Right lobe of liver (tissue), 6 donors: Measurements from ENCODE around the gene SNX19. TPM values are rescaled to one million over a fixed set of nuclear protein-coding genes. Genes with fewer than 3 reads are reported as not detected.

Source experiments
- ATAC-seq, 4 donors: fragments of 200-7000 bp; cut with Tn5 transposase; one replicate each; pipeline ENCODE4 v1.9.1; 2020; ENCODE audit warnings: mild to moderate bottlenecking in 4 of 4, moderate library complexity in 4 of 4
- DNase-seq, 3 donors: peaks; one replicate each; pipeline ENCODE4 v3.0.0-alpha.2; 2020
- H3K27ac ChIP-seq, 3 donors: fragments of 200-600 bp; one replicate each; pipeline ENCODE4 v1.8.0; 2022
- H3K27me3 ChIP-seq, 2 donors: fragments of 200-600 bp; one replicate each; pipeline ENCODE4 v1.8.0; 2022
- H3K36me3 ChIP-seq, 4 donors: fragments of 200-600 bp; sonication (generic) in 1 of 4; one replicate each; pipeline versions ENCODE4 v1.5.1 to v1.8.0; 2017 to 2022; ENCODE audit warnings: control low read depth in 1 of 4
- H3K4me1 ChIP-seq, 4 donors: fragments of 200-600 bp; sonication (generic) in 1 of 4; one replicate each; pipeline versions ENCODE4 v1.5.1 to v1.8.0; 2017 to 2022; ENCODE audit warnings: control low read depth in 1 of 4
- H3K4me3 ChIP-seq, 3 donors: fragments of 200-600 bp; one replicate each; pipeline ENCODE4 v1.8.0; 2022
- H3K9me3 ChIP-seq, 4 donors: fragments of 200-600 bp; sonication (generic) in 1 of 4; one replicate each; pipeline versions ENCODE4 v1.5.1 to v1.8.0; 2017 to 2022; ENCODE audit warnings: control low read depth in 1 of 4
- POLR2A ChIP-seq: fragments of 450-650 bp; IDR thresholded peaks from one replicate; pipeline ENCODE4 v1.6.1; 2017; ENCODE audit warnings: antibody characterized with exemption, mild to moderate bottlenecking
- WGBS: methylation state at CpG from one replicate; pipeline ENCODE4 v1.1.6; 2018; ENCODE audit warnings: low coverage, low lambda C conversion rate; ENCODE audit not compliant: insufficient coverage; ENCODE audit errors: missing lambda C conversion rate; 5-methylcytosine and 5-hydroxymethylcytosine counted together
- intact Hi-C, 2 donors: fragments of 100-400 bp; cut with DNase I; formaldehyde crosslinking; loops; one replicate each; pipeline versions ENCODE4 v1.11.2 to v1.14.1; 2022
- total RNA-seq, 6 experiments: library from RNA; depleted of rRNA in 2 of 6; stranded (reverse); fragments of >200 nt in 2 of 6; fragmentation: NEBNext Ultra II Directional in 3 of 6; extraction: Animal tissue kit (Norgen Biotek cat#: 25700) in 3 of 6; gene quantifications; one replicate each; pipeline versions ENCODE4 v1.1.0 to v1.2.4, GENCODE V29; 2016 to 2023
- TF ChIP-seq, protein P1 (sequence below), 4 donors: fragments of 200-600 bp in 3 of 4; fragments of 450-650 bp in 1 of 4; IDR thresholded peaks; one replicate each; pipeline versions ENCODE4 v1.5.1 to v1.8.0; 2016 to 2022; ENCODE audit warnings: antibody characterized with exemption in 4 of 4, mild to moderate bottlenecking in 2 of 4
- donor health status: DM: no; HTN: yes; CAD: no.
- donor health status: DM: no; HTN: no; CAD: no.
- donor health status: DM: no; HTN: no; CAD: no.
- donor health status: DM: no; HTN: yes; CAD: no.
- donor health status: DM: no; HTN: yes; CAD: no.

The SNX19 gene
- total RNA-seq, 6 experiments from 2014 or later = 23.3 to 74.4 (median 32.7) TPM

DNA sequence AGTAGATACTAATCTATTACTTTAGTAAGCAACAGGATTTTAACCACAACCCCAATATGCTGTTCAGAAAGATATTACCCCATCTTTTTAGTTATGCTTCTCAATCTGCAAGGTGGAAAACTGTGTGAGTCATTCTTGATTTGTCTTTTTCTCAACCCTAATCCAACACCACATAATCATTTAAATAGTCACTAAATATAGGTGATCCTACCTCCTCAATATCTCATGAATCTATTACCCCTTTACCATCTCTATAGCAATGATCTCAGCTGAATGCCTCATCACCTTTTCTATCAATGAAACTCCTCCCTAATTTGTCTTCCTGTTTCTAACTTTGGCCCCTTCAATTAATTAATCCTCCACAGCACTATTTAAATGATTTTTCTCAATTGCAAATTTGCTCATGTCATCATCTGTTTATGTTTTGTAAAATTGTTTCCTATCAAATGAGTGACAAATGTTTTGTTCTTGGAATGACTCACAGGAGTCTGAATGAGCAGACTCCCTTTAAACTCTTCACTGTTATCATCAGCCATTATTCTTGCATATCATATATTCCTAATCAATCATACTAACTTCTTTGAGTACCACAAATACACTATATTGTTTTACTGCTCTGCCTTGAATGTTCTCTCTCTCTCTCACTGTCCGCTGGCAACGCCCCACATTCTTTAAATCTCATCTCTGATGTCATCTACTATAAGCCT, 26.1 kb downstream of the SNX19 start:
- Histone ChIP-seq H3K27ac (no peak overlapping the region), H3K4me1 (peaks cover 0 to 6% (median 0%) of the 10 kb centered on the region in 4 donors), H3K36me3 (peaks cover 0 to 21% (median 5%) of the 10 kb centered on the region in 4 donors), H3K4me3 (no peak overlapping the region), H3K9me3 (no peaks in the 10 kb centered on the region), H3K27me3 (no peaks in the 10 kb centered on the region)
- no peak for DNase-seq
- intact Hi-C loops = no loop called here
- TF ChIP-seq POLR2A = no peak
- ATAC-seq = no peak
- 83% methylated on average over 1 of the region's 2 CpGs for WGBS

DNA sequence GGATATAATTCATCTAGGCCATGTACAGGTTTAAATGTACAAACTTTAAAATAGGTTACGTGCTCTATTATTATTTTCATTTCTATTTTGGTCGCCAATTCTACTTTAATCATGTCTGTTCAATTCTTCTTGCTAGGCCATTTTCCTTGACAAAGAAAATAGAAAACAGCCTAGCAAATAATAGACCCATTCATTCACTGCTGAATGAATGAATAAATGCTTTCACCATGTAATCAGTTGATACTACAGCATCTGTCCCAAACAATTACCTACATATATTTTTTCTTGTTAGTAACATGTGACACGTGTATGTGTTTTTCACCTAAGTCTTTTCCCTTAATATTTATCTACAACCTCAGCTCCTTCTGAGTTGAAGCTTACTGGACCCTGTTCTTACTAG, 27.5 kb downstream of the SNX19 start:
- no peaks in the 10 kb centered on the region for H3K27me3 ChIP-seq
- H3K36me3 ChIP-seq = peaks cover 0 to 22% (median 4%) of the 10 kb centered on the region in 4 donors
- H3K27ac ChIP-seq = no peak overlapping the region
- WGBS = 98% methylated on average over 3 of the region's 3 CpGs
- no peaks in the 10 kb centered on the region for H3K9me3 ChIP-seq
- H3K4me3 ChIP-seq = no peak overlapping the region
- ATAC-seq = no peak
- no peaks in the 10 kb centered on the region for H3K4me1 ChIP-seq
- no peak for TF ChIP-seq POLR2A
- TF ChIP-seq, protein P1, sequence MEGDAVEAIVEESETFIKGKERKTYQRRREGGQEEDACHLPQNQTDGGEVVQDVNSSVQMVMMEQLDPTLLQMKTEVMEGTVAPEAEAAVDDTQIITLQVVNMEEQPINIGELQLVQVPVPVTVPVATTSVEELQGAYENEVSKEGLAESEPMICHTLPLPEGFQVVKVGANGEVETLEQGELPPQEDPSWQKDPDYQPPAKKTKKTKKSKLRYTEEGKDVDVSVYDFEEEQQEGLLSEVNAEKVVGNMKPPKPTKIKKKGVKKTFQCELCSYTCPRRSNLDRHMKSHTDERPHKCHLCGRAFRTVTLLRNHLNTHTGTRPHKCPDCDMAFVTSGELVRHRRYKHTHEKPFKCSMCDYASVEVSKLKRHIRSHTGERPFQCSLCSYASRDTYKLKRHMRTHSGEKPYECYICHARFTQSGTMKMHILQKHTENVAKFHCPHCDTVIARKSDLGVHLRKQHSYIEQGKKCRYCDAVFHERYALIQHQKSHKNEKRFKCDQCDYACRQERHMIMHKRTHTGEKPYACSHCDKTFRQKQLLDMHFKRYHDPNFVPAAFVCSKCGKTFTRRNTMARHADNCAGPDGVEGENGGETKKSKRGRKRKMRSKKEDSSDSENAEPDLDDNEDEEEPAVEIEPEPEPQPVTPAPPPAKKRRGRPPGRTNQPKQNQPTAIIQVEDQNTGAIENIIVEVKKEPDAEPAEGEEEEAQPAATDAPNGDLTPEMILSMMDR (IDR thresholded peaks at IDR 0.05) = no peak
- intact Hi-C loops = no loop called here
- no peak for DNase-seq

DNA sequence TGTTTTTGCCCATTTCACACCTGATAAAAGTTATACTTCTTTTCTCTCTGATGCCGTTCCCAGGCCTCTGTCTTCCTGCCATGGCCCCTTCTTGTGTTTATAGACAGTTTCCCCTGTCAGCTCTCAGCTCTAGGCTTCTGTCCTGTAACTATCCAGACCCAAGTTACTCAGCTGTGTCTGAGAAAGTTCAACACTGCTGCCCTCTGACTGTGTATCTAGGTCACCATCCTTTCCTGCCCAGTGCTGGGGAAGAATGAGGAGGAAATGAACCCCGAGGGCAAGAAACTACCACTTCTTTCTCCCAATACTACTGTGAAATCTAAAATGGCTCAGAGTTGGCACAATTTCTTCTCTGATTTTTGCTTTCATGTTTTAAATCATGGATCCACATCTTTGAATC, 29.6 kb downstream of the SNX19 start:
- Histone ChIP-seq H3K4me3 (no peak overlapping the region), H3K9me3 (no peaks in the 10 kb centered on the region), H3K4me1 (no peaks in the 10 kb centered on the region), H3K36me3 (peaks cover 0 to 24% (median 7%) of the 10 kb centered on the region in 4 donors), H3K27me3 (no peaks in the 10 kb centered on the region), H3K27ac (no peak overlapping the region)
- intact Hi-C loops = no loop called here
- TF ChIP-seq, protein P1 (IDR thresholded peaks at IDR 0.05) = no peak
- TF ChIP-seq POLR2A = no peak
- ATAC-seq (peak in 3 of 4 donors; percentile 33 to 67 (median 39)), DNase-seq (no peak)
- 81% methylated on average over 2 of the region's 2 CpGs for WGBS

DNA sequence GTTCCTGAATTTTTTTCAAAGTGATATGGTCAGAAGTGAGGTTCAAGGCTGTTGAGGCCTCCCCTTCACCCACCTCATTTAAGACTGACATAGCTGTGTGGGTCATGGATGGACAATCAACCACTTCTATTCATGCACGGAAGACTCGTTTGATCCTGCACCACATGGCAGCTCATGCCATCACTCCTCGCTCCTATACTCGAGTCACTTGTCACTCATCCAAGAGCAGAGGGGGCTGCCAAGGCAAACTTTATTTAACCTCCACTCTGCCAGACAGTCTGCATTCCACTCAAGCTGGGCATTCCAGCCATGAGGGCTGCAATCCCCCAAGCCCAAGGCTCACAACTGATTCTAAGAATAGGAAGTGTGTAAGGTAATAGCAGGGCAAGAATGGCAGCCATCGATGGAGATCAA, 34.1 kb downstream of the SNX19 start:
- Histone ChIP-seq H3K4me3 (no peak overlapping the region), H3K36me3 (peaks cover 5 to 62% (median 28%) of the 10 kb centered on the region in 4 donors), H3K9me3 (no peaks in the 10 kb centered on the region), H3K27me3 (no peaks in the 10 kb centered on the region), H3K4me1 (no peaks in the 10 kb centered on the region), H3K27ac (no peak overlapping the region)
- ATAC-seq (peak in 3 of 4 donors; percentile 22 to 38 (median 37)), DNase-seq (no peak)
- 43% methylated on average over 4 of the region's 5 CpGs for WGBS
- TF ChIP-seq, protein P1 (IDR thresholded peaks at IDR 0.05) = no peak
- no peak for TF ChIP-seq POLR2A
- intact Hi-C loops = no loop called here

DNA sequence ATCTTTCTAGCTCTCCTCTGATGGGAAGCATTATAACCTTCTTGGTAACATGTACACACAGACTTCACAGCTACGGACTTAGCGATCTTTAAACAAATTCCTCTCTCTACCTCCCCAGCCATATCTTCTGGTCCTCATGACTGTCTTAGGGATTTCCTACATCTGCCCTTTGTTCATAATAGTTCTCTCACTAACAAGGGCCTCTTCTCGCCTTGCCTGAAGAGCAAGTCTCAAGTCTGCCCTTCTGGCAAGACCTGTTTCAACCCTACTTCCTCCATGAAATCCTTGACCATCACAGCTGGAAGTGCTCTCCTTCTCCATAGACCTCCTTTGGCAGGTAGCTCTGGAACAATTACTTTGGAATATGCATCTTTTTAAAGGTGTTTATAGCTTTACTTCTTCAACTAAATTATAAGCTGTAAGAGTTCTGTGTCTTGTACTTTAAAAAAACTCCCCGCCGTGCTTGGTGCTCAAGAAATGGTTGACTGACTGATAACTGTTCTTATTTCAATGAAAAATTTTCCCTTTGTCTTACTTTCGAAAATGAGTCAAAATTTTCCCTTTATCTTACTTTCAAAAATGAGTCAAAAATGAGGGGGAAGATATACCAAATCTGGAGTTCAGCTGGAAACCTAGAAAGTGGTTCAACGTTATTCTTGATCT, 34.7 kb downstream of the SNX19 start:
- no peak for TF ChIP-seq POLR2A
- TF ChIP-seq, protein P1 (IDR thresholded peaks at IDR 0.05) = no peak
- H3K27ac ChIP-seq = no peak overlapping the region
- H3K4me3 ChIP-seq = no peak overlapping the region
- 91% methylated on average over 7 of the region's 7 CpGs for WGBS
- H3K27me3 ChIP-seq = no peaks in the 10 kb centered on the region
- no peak for ATAC-seq
- H3K4me1 ChIP-seq = no peaks in the 10 kb centered on the region
- DNase-seq = no peak
- no peaks in the 10 kb centered on the region for H3K9me3 ChIP-seq
- intact Hi-C loops = no loop called here
- peaks cover 5 to 67% (median 30%) of the 10 kb centered on the region in 4 donors for H3K36me3 ChIP-seq
